22Rv1 (cell line): ENCODE data around the gene TMTC2.

ENCODE experiments used
- ZFX ChIP-seq: fragments of 450-650 bp; IDR thresholded peaks from 2 replicates; pipeline ENCODE4 v1.6.1; 2017; ENCODE audit warnings: antibody characterized with exemption, borderline replicate concordance
- TF ChIP-seq, protein P1 (sequence below): fragments of 450-650 bp; IDR thresholded peaks from 2 replicates; pipeline ENCODE4 v1.5.1; 2017; ENCODE audit warnings: mild to moderate bottlenecking

GRCh38 chr12:83031196-83031595, 344.5 kb downstream of the TMTC2 start:
- TF ChIP-seq, protein P1, sequence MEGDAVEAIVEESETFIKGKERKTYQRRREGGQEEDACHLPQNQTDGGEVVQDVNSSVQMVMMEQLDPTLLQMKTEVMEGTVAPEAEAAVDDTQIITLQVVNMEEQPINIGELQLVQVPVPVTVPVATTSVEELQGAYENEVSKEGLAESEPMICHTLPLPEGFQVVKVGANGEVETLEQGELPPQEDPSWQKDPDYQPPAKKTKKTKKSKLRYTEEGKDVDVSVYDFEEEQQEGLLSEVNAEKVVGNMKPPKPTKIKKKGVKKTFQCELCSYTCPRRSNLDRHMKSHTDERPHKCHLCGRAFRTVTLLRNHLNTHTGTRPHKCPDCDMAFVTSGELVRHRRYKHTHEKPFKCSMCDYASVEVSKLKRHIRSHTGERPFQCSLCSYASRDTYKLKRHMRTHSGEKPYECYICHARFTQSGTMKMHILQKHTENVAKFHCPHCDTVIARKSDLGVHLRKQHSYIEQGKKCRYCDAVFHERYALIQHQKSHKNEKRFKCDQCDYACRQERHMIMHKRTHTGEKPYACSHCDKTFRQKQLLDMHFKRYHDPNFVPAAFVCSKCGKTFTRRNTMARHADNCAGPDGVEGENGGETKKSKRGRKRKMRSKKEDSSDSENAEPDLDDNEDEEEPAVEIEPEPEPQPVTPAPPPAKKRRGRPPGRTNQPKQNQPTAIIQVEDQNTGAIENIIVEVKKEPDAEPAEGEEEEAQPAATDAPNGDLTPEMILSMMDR: no peak
- no peak for TF ChIP-seq ZFX
